Measurements from ENCODE around the gene SENP5.

SENP5 gene

GRCh38 chr3:196979545-196979944 is 111.8 kb downstream of the SENP5 start:
- no peak overlapping the region for H3K4me3 ChIP-seq (IDR thresholded peaks at IDR 0.05; ENCODE audit: insufficient read depth, low read depth, low read length)
- H3K27me3 ChIP-seq (ENCODE audit: insufficient read depth, low read depth) = no peaks in the 10 kb centered on the region
- TF ChIP-seq CTCF (conservative IDR thresholded peaks at IDR 0.05; ENCODE audit: low read depth, low read length) = no peak
- H4K20me1 ChIP-seq (ENCODE audit: insufficient read depth) = no peaks in the 10 kb centered on the region
- H3K27ac ChIP-seq = no peak overlapping the region
- no peaks in the 10 kb centered on the region for H3K4me1 ChIP-seq (ENCODE audit: low read depth, poor library complexity, severe bottlenecking)
- H3K36me3 ChIP-seq (ENCODE audit: insufficient read depth) = no peaks in the 10 kb centered on the region
- H2AFZ ChIP-seq (ENCODE audit: low read depth) = no peak overlapping the region
- H3K4me2 ChIP-seq = no peak overlapping the region
- H3K79me2 ChIP-seq (ENCODE audit: insufficient read depth, low read depth) = no peaks in the 10 kb centered on the region
- H3K9ac ChIP-seq = no peak overlapping the region

GRCh38 chr3:196981657-196982056 is 113.9 kb downstream of the SENP5 start:
- Histone ChIP-seq H3K4me2 (no peak overlapping the region), H2AFZ (ENCODE audit: low read depth) (no peak overlapping the region)
- TF ChIP-seq CTCF (conservative IDR thresholded peaks at IDR 0.05; ENCODE audit: low read depth, low read length) = no peak

GRCh38 chr3:196983186-196983585 is 115.5 kb downstream of the SENP5 start:
- no peaks in the 10 kb centered on the region for H3K4me1 ChIP-seq (ENCODE audit: low read depth, poor library complexity, severe bottlenecking)
- H3K36me3 ChIP-seq (ENCODE audit: insufficient read depth) = no peaks in the 10 kb centered on the region
- no peak overlapping the region for H3K4me3 ChIP-seq (IDR thresholded peaks at IDR 0.05; ENCODE audit: insufficient read depth, low read depth, low read length)

More at GRCh38 chr3:196981657-196982056, 113.9 kb downstream of the SENP5 start:
- Histone ChIP-seq H3K27me3 (ENCODE audit: insufficient read depth, low read depth) (no peaks in the 10 kb centered on the region), H3K36me3 (ENCODE audit: insufficient read depth) (no peaks in the 10 kb centered on the region), H3K4me3 (IDR thresholded peaks at IDR 0.05; ENCODE audit: insufficient read depth, low read depth, low read length) (no peak overlapping the region), H3K4me1 (ENCODE audit: low read depth, poor library complexity, severe bottlenecking) (no peaks in the 10 kb centered on the region), H4K20me1 (ENCODE audit: insufficient read depth) (no peaks in the 10 kb centered on the region), H3K27ac (no peak overlapping the region), H3K79me2 (ENCODE audit: insufficient read depth, low read depth) (no peaks in the 10 kb centered on the region), H3K9ac (no peak overlapping the region)

More at GRCh38 chr3:196983186-196983585, 115.5 kb downstream of the SENP5 start:
- H3K9ac ChIP-seq = no peak overlapping the region
- H3K27ac ChIP-seq = no peak overlapping the region
- H3K4me2 ChIP-seq = no peak overlapping the region
- no peaks in the 10 kb centered on the region for H3K79me2 ChIP-seq (ENCODE audit: insufficient read depth, low read depth)
- no peak overlapping the region for H2AFZ ChIP-seq (ENCODE audit: low read depth)
- H3K27me3 ChIP-seq (ENCODE audit: insufficient read depth, low read depth) = no peaks in the 10 kb centered on the region
- TF ChIP-seq CTCF (conservative IDR thresholded peaks at IDR 0.05; ENCODE audit: low read depth, low read length) = no peak
- H4K20me1 ChIP-seq (ENCODE audit: insufficient read depth) = no peaks in the 10 kb centered on the region

Data from KMS-11 (cell line).